Measurements from ENCODE around the gene PLIN1.
A peak's percentile ranks its signal among the peaks of the same experiment; 100 is the strongest.

PLIN1 gene

DNA sequence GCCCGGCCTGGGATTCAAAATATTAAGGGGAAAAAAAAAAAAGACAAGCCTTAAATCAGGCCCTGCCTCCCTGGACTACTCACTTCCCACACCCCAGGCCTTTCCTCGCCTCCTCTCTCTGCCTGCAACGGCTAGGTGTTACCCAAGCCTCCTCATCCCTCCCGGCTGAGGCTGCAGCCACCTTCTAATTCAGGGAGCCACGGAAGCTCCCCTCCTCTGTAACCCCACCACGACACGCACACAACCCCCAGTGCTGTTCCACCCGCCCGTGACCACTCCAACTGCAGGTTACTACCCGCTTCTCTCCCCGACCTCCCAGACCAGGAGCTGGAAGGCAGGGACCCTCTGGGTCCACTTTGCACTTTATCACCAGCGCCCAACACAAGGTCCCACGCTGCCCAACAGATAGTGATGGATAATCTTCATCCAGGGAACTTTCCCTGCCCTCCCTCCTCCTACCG, 24.8 kb downstream of the PLIN1 start:
- TF ChIP-seq, protein P1, sequence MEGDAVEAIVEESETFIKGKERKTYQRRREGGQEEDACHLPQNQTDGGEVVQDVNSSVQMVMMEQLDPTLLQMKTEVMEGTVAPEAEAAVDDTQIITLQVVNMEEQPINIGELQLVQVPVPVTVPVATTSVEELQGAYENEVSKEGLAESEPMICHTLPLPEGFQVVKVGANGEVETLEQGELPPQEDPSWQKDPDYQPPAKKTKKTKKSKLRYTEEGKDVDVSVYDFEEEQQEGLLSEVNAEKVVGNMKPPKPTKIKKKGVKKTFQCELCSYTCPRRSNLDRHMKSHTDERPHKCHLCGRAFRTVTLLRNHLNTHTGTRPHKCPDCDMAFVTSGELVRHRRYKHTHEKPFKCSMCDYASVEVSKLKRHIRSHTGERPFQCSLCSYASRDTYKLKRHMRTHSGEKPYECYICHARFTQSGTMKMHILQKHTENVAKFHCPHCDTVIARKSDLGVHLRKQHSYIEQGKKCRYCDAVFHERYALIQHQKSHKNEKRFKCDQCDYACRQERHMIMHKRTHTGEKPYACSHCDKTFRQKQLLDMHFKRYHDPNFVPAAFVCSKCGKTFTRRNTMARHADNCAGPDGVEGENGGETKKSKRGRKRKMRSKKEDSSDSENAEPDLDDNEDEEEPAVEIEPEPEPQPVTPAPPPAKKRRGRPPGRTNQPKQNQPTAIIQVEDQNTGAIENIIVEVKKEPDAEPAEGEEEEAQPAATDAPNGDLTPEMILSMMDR (IDR thresholded peaks at IDR 0.05; ENCODE audit: low read depth, low read length, missing control alignments), result no peak
- peak overlapping the region; percentile 44 for H3K4me3 ChIP-seq (ENCODE audit: low read depth, low read length)
- no peak for DNase-seq (ENCODE audit: low read depth)

DNA sequence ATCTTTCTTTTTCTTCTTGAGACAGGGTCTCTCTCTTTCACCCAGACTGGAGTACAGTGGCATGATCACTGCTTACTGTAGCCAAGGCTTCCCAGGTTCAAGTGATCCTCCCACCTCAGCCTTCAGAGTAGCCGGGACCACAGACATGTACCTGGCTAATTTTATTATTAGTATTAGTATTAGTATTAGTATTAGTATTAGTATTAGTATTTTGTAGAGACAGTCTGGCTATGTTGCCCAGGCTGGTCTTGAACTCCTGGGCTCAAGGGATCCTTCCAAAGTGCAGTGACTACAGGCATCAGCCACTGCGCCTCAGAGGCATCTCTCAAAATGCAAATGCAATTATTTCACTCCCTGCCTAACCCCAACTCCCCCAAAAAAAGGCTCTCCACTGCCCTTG, 25.6 kb downstream of the PLIN1 start:
- no peak overlapping the region for H3K4me3 ChIP-seq (ENCODE audit: low read depth, low read length)
- TF ChIP-seq, protein P1 (IDR thresholded peaks at IDR 0.05; ENCODE audit: low read depth, low read length, missing control alignments), result no peak
- DNase-seq (ENCODE audit: low read depth), result no peak

DNA sequence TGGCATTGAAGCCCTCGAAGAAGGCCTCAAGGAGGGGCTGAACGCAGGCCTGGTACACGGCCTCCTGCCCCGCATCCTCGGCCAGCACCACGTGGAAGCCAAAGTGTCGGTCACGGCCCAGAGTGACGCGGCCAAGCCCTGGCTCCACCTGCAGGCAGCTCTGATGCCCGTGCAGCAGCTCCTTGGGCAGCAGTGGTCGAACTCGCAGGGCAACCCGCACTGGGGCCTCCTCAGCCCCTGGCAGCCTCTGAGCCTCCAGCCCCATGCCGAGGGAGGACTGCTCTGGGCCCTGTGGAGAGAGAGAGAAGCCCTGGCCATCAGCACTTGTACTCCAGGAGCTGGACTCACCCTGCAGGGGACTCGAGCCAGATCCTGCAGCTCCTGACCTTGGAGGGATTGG, 26.5 kb downstream of the PLIN1 start:
- no peak overlapping the region for H3K4me3 ChIP-seq (ENCODE audit: low read depth, low read length)
- TF ChIP-seq, protein P1 (IDR thresholded peaks at IDR 0.05; ENCODE audit: low read depth, low read length, missing control alignments), result no peak
- DNase-seq (ENCODE audit: low read depth), result no peak

DNA sequence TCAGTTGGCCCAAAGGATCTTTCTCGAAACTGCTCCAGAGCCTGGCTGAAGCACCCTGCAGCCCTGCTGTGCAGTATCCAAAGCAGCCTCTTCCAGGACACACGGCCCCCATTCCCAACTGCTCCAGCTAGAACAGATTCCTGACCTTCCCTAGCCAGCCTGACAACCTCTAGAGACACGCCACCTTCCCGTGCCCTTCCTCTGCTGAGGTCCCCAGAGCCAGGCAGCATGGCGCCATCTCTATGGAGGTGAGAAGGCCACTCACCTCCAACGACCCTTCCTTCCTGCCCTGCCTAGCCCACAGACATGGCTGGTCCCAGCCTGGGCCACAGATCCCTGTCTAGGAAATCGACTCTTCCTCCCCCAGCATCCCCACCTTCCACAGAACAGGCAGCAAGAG, 27.0 kb downstream of the PLIN1 start:
- H3K4me3 ChIP-seq (ENCODE audit: low read depth, low read length), result no peak overlapping the region
- no peak for DNase-seq (ENCODE audit: low read depth)
- TF ChIP-seq, protein P1 (IDR thresholded peaks at IDR 0.05; ENCODE audit: low read depth, low read length, missing control alignments), result no peak

DNA sequence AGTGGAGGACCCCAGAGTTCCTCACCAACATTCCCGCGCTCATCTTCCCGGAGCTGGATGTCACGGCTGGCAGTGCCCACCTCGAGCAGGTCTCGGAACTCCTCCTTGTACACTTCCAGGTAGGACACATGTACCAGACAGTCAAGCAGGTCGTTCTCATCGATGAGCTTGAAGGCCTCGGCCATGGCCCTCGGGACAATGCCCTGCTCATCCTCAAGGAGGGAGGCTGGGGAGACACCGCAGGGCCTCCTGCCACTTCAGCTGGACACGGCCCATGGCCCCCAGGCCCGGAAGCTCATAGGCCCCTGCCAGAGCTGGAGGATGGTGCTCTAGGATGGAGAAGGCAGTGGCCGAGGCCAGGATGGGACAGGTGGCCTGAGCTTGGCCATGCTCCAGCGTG, 29.5 kb downstream of the PLIN1 start:
- no peak for DNase-seq (ENCODE audit: low read depth)
- TF ChIP-seq, protein P1 (IDR thresholded peaks at IDR 0.05; ENCODE audit: low read depth, low read length, missing control alignments), result no peak
- no peak overlapping the region for H3K4me3 ChIP-seq (ENCODE audit: low read depth, low read length)

DNA sequence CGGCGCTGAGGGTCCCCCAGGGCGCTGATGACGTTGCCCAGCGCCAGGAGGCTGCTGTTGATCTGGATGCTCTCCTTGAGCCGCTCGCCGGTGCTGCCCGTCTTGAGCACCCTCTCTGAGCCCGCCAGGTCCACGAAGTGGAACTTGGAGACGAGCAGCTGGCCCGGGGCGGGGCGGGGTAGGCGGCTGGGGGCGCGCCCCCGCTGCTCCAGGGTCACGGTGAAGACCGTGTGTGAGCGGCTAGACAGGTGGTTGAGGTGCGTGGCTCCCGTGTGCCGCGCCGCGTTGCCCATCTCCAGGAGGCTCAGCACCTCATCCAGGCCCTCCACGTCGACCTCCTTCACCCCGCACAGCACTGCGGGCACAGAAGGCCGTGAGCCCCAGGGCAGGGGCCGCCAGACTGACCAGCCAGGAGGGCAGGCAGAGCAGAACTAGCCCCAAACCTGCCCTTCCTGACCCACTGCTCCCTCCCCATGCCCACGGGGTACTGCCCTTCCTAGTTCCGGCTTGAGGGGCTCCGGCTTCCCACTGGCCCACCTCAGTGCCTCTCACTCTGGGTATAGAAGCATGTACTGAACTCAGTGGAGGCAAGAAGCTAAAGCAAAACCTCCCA, 30.0 kb downstream of the PLIN1 start:
- H3K4me3 ChIP-seq (ENCODE audit: low read depth, low read length), result no peak overlapping the region
- TF ChIP-seq, protein P1 (IDR thresholded peaks at IDR 0.05; ENCODE audit: low read depth, low read length, missing control alignments), result no peak
- DNase-seq (ENCODE audit: low read depth), result no peak

Measured in GM12864 (cell line).